GM10266 (cell line): ENCODE data around the gene SPTBN1.

Experiments used
- DNase-seq: peaks from one replicate; pipeline ENCODE4 v3.0.0; 2012; ENCODE audit errors: extremely low spot score
- CTCF ChIP-seq: IDR thresholded peaks from 2 replicates; pipeline ENCODE4 v1.5.1; 2012; ENCODE audit warnings: mild to moderate bottlenecking, low read depth; ENCODE audit not compliant: control insufficient read depth, insufficient read depth; ENCODE audit errors: missing control alignments

The SPTBN1 gene

GRCh38 chr2:54545702-54546450 is 89.7 kb downstream of the SPTBN1 start:
- TF ChIP-seq CTCF, result no peak
- DNase-seq, result no peak

GRCh38 chr2:54546518-54546917 is 90.4 kb downstream of the SPTBN1 start:
- no peak for DNase-seq
- no peak for TF ChIP-seq CTCF

- no peak for TF ChIP-seq CTCF
Observed at GRCh38 chr2:54546923-54547720, 91.0 kb downstream of the SPTBN1 start.

DNA sequence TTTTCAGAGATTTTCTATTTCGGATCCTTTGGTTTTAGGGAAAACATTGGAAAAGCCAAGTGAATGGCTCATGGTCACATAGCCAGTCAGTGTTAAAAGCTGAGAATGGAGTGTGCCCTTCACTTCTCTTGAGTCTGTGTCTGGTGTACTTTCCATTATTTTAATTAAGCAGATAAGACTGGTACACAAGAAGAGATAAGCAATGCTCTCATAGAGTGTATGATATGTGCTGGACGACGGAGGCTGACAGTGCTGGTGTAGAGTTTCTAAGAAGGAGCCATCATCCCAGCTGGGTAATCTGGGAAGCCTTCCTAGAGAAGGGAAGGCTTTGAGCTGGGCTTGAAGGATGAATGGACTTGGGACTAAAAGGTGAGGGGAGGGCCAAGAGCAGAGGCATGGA is 93.3 kb downstream of the SPTBN1 start:
- DNase-seq, result no peak
- no peak for TF ChIP-seq CTCF

More at GRCh38 chr2:54546923-54547720, 91.0 kb downstream of the SPTBN1 start:
- DNase-seq, result no peak

DNA sequence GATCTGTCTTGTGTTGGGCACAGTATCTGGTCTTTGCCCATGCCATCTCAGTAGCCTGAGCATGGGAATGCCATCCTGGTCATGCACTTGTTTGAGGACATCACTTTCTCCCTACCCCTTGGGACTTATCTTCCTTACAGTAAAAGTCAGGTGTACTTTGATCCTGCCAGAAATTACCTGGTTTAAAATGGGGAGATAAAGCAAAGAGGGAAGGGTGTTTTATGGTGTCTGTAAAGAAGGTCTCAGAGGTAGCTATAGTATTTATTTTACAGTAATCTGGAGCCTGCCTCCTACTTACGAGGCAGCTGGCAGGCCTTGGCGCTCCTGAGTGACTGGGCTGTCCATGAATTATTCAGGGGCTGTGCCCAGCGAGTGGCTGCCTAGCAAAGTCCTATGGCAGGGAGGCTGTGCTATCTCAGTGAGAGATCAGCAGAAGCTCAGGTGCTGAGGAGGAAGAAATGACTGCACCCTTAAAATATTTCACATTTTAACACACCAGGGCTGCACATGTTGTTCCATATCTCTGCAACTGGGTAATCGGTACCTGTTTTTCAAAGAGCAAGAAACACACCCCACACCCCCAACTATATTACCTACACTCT is 93.9 kb downstream of the SPTBN1 start:
- DNase-seq, result no peak
- no peak for TF ChIP-seq CTCF

DNA sequence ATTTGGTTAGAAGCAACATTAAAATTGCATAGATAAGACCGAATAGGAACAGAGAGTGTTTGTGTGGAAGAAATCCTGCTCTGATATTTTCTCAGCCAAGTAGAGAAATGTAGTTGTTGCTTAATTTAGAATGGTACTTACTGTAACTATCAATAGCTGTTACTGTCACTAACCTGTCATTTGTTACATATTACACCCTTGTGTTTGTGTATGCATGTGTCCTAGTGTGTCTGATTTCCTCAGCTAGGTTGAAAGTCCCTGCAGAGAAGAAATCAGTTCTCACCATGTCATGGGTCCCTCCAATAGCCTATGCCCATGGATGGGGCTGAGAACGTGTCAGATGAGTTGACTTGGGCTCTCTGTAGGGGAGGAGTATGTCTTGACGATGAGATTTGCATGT is 94.4 kb downstream of the SPTBN1 start:
- no peak for TF ChIP-seq CTCF
- DNase-seq, result no peak
